NCI-H345 (cell line): ENCODE measurements around the gene STK40.

Experiments
- DNase-seq: peaks from one replicate; lab custom pipeline; 2025; lab: John Stamatoyannopoulos, UW

STK40 gene

GRCh38 chr1:36397378-36398230 is 11.9 kb upstream of the STK40 start, which contains the start of gene LSM10:
Gene LSM10, minus strand, starts transcription at chr1:36397908. Its CDS starts 3,779 bp downstream, at chr1:36394129.
- DNase-seq = peak; percentile 93

GRCh38 chr1:36397083-36397377 is 11.3 kb upstream of the STK40 start:
- no peak for DNase-seq

- DNase-seq = no peak
These were observed 10.6 kb upstream of the STK40 start for GRCh38 chr1:36396359-36396758.

GRCh38 chr1:36393686-36394085 is 8.0 kb upstream of the STK40 start:
- DNase-seq = no peak

GRCh38 chr1:36392836-36393235 is 7.1 kb upstream of the STK40 start:
- no peak for DNase-seq

GRCh38 chr1:36391271-36391670 is 5.5 kb upstream of the STK40 start:
- no peak for DNase-seq

- DNase-seq = no peak
These were observed 4.7 kb upstream of the STK40 start for GRCh38 chr1:36390411-36390810.

- DNase-seq = no peak
These were observed 4.3 kb upstream of the STK40 start for GRCh38 chr1:36389999-36390398.

GRCh38 chr1:36389261-36389660 is 3.5 kb upstream of the STK40 start:
- no peak for DNase-seq

GRCh38 chr1:36387141-36387949 is 1.6 kb upstream of the STK40 start:
- no peak for DNase-seq

- DNase-seq = peak; percentile 87
These were observed 779 bp upstream of the STK40 start for GRCh38 chr1:36386265-36387140.

- DNase-seq = peak; percentile 46
These were observed 948 bp downstream of the STK40 start for GRCh38 chr1:36384542-36385409.

GRCh38 chr1:36383240-36383639 is 2.5 kb downstream of the STK40 start:
- DNase-seq = no peak

GRCh38 chr1:36382669-36383068 is 3.1 kb downstream of the STK40 start:
- no peak for DNase-seq

- DNase-seq = no peak
These were observed 3.5 kb downstream of the STK40 start for GRCh38 chr1:36382231-36382630.

- DNase-seq = no peak
These were observed 4.3 kb downstream of the STK40 start for GRCh38 chr1:36381405-36381804.

GRCh38 chr1:36380782-36381181 is 4.9 kb downstream of the STK40 start:
- DNase-seq = no peak

GRCh38 chr1:36380143-36380619 is 5.5 kb downstream of the STK40 start:
- DNase-seq = no peak

GRCh38 chr1:36377791-36378492 is 7.8 kb downstream of the STK40 start:
- no peak for DNase-seq

- no peak for DNase-seq
These were observed 13.1 kb downstream of the STK40 start for GRCh38 chr1:36372617-36373016.
